ENCODE data around the gene ENO4. TPM values are rescaled to one million over a fixed set of nuclear protein-coding genes. Genes with fewer than 3 reads are reported as not detected.

Gene ENO4
- total and polyA plus RNA-seq, 2 experiments from 2014 or later = 0.24 to 0.44 TPM

GRCh38 chr10:116817780-116818343 is 31.4 kb upstream of the ENO4 start:
- Histone ChIP-seq H3K36me3 (ENCODE audit: insufficient read depth) (no peaks in the 10 kb centered on the region), H3K4me3 (no peak overlapping the region), H3F3A (replicated peaks; ENCODE audit: low read depth) (no peaks in the 10 kb centered on the region), H3K4me2 (no peak overlapping the region), H3K9me2 (ENCODE audit: insufficient read depth) (no peaks in the 10 kb centered on the region), H3K79me2 (replicated peaks; ENCODE audit: insufficient read depth) (no peaks in the 10 kb centered on the region), H3K27ac (ENCODE audit: low read depth) (no peak overlapping the region), H3K27me3 (ENCODE audit: insufficient read depth) (no peaks in the 10 kb centered on the region), H2AFZ (no peak overlapping the region), H3K4me1 (ENCODE audit: insufficient read depth) (peaks cover 10% of the 10 kb centered on the region; the same call in 1 of the 2 replicates), H4K20me1 (replicated peaks; ENCODE audit: insufficient read depth) (no peaks in the 10 kb centered on the region)
- ATAC-seq = no peak; the same call in 2 of the 3 replicates
- H3K4me1 Mint-ChIP-seq = peaks cover 11% of the 10 kb centered on the region
- peaks cover 9% of the 10 kb centered on the region for H3K27me3 Mint-ChIP-seq (ENCODE audit: insufficient read depth, low read depth, poor library complexity)
- peaks cover 6% of the 10 kb centered on the region; the same call in 2 of the 3 replicates for H3K36me3 Mint-ChIP-seq (ENCODE audit: low read depth)
- H3K4me3 Mint-ChIP-seq = no peak overlapping the region
- no peak for DNase-seq (ENCODE audit: low spot score)
- no peak overlapping the region for H3K27ac Mint-ChIP-seq
- peaks cover 8% of the 10 kb centered on the region; the same call in 2 of the 3 replicates for H3K9me3 Mint-ChIP-seq
- TF ChIP-seq CTCF (conservative IDR thresholded peaks at IDR 0.05; ENCODE audit: low read depth in 2 of 2) = 0 out of 4 replicates have a peak, but pooled peaks of 1 of the 2 experiments have one; percentile 7
- TF ChIP-seq ZNF114 (CRISPR knock-in tag; IDR thresholded peaks at IDR 0.05) = no peak

GRCh38 chr10:116819999-116820677 is 29.2 kb upstream of the ENO4 start:
- peaks cover 5% of the 10 kb centered on the region; the same call in 2 of the 3 replicates for H3K36me3 Mint-ChIP-seq (ENCODE audit: low read depth)
- no peak for TF ChIP-seq NANOG (IDR thresholded peaks at IDR 0.05; ENCODE audit: borderline replicate concordance)
- no peak for TF ChIP-seq EZH2phosphoT487 (IDR thresholded peaks at IDR 0.05; ENCODE audit: unreplicated experiment)
- no peak for TF ChIP-seq EZH2 (IDR thresholded peaks at IDR 0.05; ENCODE audit: low read depth, unreplicated experiment)
- TF ChIP-seq ZNF114 (CRISPR knock-in tag; IDR thresholded peaks at IDR 0.05) = no peak
- no peak for TF ChIP-seq CTCF (conservative IDR thresholded peaks at IDR 0.05; ENCODE audit: low read depth in 2 of 2)
- no peak for TF ChIP-seq ETS1 (IDR thresholded peaks at IDR 0.05)
- no peak for TF ChIP-seq REST (IDR thresholded peaks at IDR 0.05; ENCODE audit: unreplicated experiment)
- no peak for TF ChIP-seq ZNF331 (CRISPR knock-in tag; IDR thresholded peaks at IDR 0.05; ENCODE audit: low read depth)
- TF ChIP-seq STAT1 (IDR thresholded peaks at IDR 0.05; ENCODE audit: unreplicated experiment) = no peak

More at GRCh38 chr10:116819999-116820677, 29.2 kb upstream of the ENO4 start:
- Histone ChIP-seq H3F3A (replicated peaks; ENCODE audit: low read depth) (no peaks in the 10 kb centered on the region), H3K4me2 (no peak overlapping the region), H3K27ac (ENCODE audit: low read depth) (no peak overlapping the region), H3K27me3 (ENCODE audit: insufficient read depth) (no peaks in the 10 kb centered on the region), H3K4me1 (ENCODE audit: insufficient read depth) (peaks cover 5% of the 10 kb centered on the region; the same call in 1 of the 2 replicates), H2AFZ (no peak overlapping the region), H3K9me2 (ENCODE audit: insufficient read depth) (no peaks in the 10 kb centered on the region), H3K79me2 (replicated peaks; ENCODE audit: insufficient read depth) (no peaks in the 10 kb centered on the region), H3K4me3 (no peak overlapping the region), H4K20me1 (replicated peaks; ENCODE audit: insufficient read depth) (no peaks in the 10 kb centered on the region), H3K36me3 (ENCODE audit: insufficient read depth) (no peaks in the 10 kb centered on the region)
- ATAC-seq (no peak), DNase-seq (ENCODE audit: low spot score) (no peak)
- peaks cover 8% of the 10 kb centered on the region; the same call in 2 of the 3 replicates for H3K9me3 Mint-ChIP-seq
- no peak overlapping the region for H3K4me3 Mint-ChIP-seq
- H3K27me3 Mint-ChIP-seq (ENCODE audit: insufficient read depth, low read depth, poor library complexity) = peaks cover 9% of the 10 kb centered on the region
- peaks cover 6% of the 10 kb centered on the region for H3K4me1 Mint-ChIP-seq
- H3K27ac Mint-ChIP-seq = no peak overlapping the region
